Mammary epithelial cell (primary cell): ENCODE results near the gene DCDC2B.

Source experiments
- CTCF ChIP-seq, 2 donors: IDR thresholded peaks in 1 of 2; conservative IDR thresholded peaks in 1 of 2; 2 replicates each; pipeline ENCODE4 v1.5.1; 2011 to 2012; ENCODE audit warnings: inconsistent platforms in 2 of 2, low read length in 2 of 2, mild to moderate bottlenecking in 2 of 2, control low read depth in 1 of 2, low read depth in 1 of 2; ENCODE audit not compliant: insufficient read depth in 1 of 2; ENCODE audit errors: extremely low read depth in 1 of 2
- EZH2 ChIP-seq: IDR thresholded peaks from 2 replicates; pipeline ENCODE4 v1.6.1; 2012; ENCODE audit warnings: low read length, inconsistent platforms, borderline replicate concordance

- TF ChIP-seq CTCF (conservative IDR thresholded peaks at IDR 0.05 in 1 of 2, IDR thresholded peaks at IDR 0.05 in 1 of 2; ENCODE audit: extremely low read depth in 1 of 2, insufficient read depth in 1 of 2, low read depth in 1 of 2, low read length in 2 of 2) (no peak), EZH2 (no peak)
Observed at GRCh38 chr1:32197837-32198236, 11.1 kb upstream of the DCDC2B start.
